HL-60 (cell line): ENCODE measurements around the gene DNAJB1.

Experiments
- DNase-seq, 2 experiments: peaks; one replicate each; pipeline ENCODE4 v3.0.0-alpha.2; 2010 to 2020; ENCODE audit warnings: low read depth in 1 of 2, low spot score in 1 of 2
- H3K27ac ChIP-seq: fragments of 250-450 bp; sonication (Bioruptor Pico); replicated peaks from 2 replicates; pipeline ENCODE4 v1.5.1; 2020; ENCODE audit warnings: mild to moderate bottlenecking, moderate library complexity
- H3K27me3 ChIP-seq: fragments of 250-450 bp; sonication (Bioruptor Pico); 2 replicates; pipeline ENCODE4 v1.5.1; 2021; ENCODE audit warnings: mild to moderate bottlenecking, moderate library complexity; ENCODE audit not compliant: insufficient read depth, poor library complexity, severe bottlenecking
- H3K4me3 ChIP-seq: replicated peaks from 2 replicates; pipeline ENCODE4 v1.5.1; 2011; ENCODE audit warnings: mild to moderate bottlenecking, control low read depth, low read length; ENCODE audit not compliant: insufficient read depth
- CTCF ChIP-seq: IDR thresholded peaks from one replicate; pipeline ENCODE4 v1.5.1; 2011; ENCODE audit warnings: low read length, control low read depth, inconsistent platforms; ENCODE audit not compliant: insufficient read depth
- GABPA ChIP-seq: IDR thresholded peaks from 2 replicates; pipeline ENCODE4 v1.6.1; 2012; ENCODE audit warnings: low read depth
- POLR2AphosphoS5 ChIP-seq: IDR thresholded peaks from 2 replicates; pipeline ENCODE4 v1.6.1; 2012; ENCODE audit warnings: low read depth
- SPI1 ChIP-seq: IDR thresholded peaks from 2 replicates; pipeline ENCODE4 v1.6.1; 2012; ENCODE audit warnings: low read depth, mild to moderate bottlenecking, borderline replicate concordance
- TF ChIP-seq, protein P1 (sequence below): IDR thresholded peaks from 2 replicates; pipeline ENCODE4 v1.6.1; 2012; ENCODE audit warnings: low read depth; ENCODE audit not compliant: insufficient replicate concordance

Gene DNAJB1

GRCh38 chr19:14530005-14530348 lies 11.8 kb upstream of the DNAJB1 start:
- peak overlapping the region; percentile 77 for H3K4me3 ChIP-seq
- no peak for DNase-seq
- no peaks in the 10 kb centered on the region for H3K27me3 ChIP-seq
- TF ChIP-seq GABPA (no peak), CTCF (no peak), SPI1 (no peak)
- TF ChIP-seq, protein P1, sequence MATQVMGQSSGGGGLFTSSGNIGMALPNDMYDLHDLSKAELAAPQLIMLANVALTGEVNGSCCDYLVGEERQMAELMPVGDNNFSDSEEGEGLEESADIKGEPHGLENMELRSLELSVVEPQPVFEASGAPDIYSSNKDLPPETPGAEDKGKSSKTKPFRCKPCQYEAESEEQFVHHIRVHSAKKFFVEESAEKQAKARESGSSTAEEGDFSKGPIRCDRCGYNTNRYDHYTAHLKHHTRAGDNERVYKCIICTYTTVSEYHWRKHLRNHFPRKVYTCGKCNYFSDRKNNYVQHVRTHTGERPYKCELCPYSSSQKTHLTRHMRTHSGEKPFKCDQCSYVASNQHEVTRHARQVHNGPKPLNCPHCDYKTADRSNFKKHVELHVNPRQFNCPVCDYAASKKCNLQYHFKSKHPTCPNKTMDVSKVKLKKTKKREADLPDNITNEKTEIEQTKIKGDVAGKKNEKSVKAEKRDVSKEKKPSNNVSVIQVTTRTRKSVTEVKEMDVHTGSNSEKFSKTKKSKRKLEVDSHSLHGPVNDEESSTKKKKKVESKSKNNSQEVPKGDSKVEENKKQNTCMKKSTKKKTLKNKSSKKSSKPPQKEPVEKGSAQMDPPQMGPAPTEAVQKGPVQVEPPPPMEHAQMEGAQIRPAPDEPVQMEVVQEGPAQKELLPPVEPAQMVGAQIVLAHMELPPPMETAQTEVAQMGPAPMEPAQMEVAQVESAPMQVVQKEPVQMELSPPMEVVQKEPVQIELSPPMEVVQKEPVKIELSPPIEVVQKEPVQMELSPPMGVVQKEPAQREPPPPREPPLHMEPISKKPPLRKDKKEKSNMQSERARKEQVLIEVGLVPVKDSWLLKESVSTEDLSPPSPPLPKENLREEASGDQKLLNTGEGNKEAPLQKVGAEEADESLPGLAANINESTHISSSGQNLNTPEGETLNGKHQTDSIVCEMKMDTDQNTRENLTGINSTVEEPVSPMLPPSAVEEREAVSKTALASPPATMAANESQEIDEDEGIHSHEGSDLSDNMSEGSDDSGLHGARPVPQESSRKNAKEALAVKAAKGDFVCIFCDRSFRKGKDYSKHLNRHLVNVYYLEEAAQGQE, result no peak
- H3K27ac ChIP-seq, result peak overlapping the region; percentile 82

- Histone ChIP-seq H3K27ac (peak within 1 kb of the TSS; percentile 82), H3K27me3 (no peaks in the 10 kb centered on the region), H3K4me3 (peak within 1 kb of the TSS; percentile 77)
- peak; percentile 100 for DNase-seq
- TF ChIP-seq POLR2AphosphoS5 (peak; percentile 94), SPI1 (no peak)
- TF ChIP-seq, protein P1, result peak; percentile 67
These were observed 11.2 kb upstream of the DNAJB1 start, which contains the start of gene TECR for GRCh38 chr19:14529254-14530004. Gene TECR (plus strand): TSS chr19:14529594. CDS start chr19:14529697, 103 bp downstream.

GRCh38 chr19:14528419-14529253 lies 10.4 kb upstream of the DNAJB1 start:
- Histone ChIP-seq H3K27ac (peak overlapping the region; percentile 78), H3K4me3 (peak overlapping the region; percentile 63), H3K27me3 (no peaks in the 10 kb centered on the region)
- TF ChIP-seq SPI1 (no peak), POLR2AphosphoS5 (no peak)
- peak in 1 of 2 experiments; percentile 62 for DNase-seq

DNA sequence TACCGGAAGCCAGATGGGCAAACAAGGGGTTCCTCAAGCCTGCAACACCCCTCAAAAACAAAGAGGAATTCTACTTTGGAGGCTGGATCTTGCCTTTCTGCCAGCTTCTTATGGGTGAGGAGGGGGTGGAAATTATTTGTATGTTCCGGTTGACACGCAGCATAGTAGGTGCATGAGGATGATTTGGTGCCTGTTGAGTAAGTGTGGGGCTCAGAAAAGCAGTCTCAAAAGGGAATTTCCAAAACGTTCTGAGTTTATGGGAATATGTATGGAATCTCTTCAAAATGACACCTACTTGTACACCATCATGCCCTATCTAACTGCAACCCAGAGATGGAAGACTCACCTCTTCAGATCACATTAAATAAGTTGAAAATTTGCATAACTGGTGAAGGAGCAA lies 8.2 kb upstream of the DNAJB1 start:
- Histone ChIP-seq H3K27ac (no peak overlapping the region), H3K4me3 (no peak overlapping the region), H3K27me3 (no peaks in the 10 kb centered on the region)
- no peak for DNase-seq
- no peak for TF ChIP-seq CTCF
- no peak for TF ChIP-seq POLR2AphosphoS5
- no peak for TF ChIP-seq SPI1
- TF ChIP-seq, protein P1, result no peak
- TF ChIP-seq GABPA, result no peak
